GM12872 (cell line): ENCODE data around the gene FBXW5.

Source experiments
- CTCF ChIP-seq: IDR thresholded peaks from 3 replicates; pipeline ENCODE4 v1.5.1; 2011; ENCODE audit warnings: low read depth, mild to moderate bottlenecking, low read length, moderate library complexity; ENCODE audit not compliant: insufficient read depth

FBXW5 gene

GRCh38 chr9:136944519-136945332 is at the start of gene FBXW5, which contains the start of gene C8G:
FBXW5 (minus strand) TSS chr9:136944738; CDS start chr9:136944083, 655 bp downstream.
C8G (plus strand) TSS chr9:136945243; CDS start chr9:136945321, 78 bp downstream.
- peak; percentile 92 for TF ChIP-seq CTCF

- no peak; the same call in 2 of the 3 replicates for TF ChIP-seq CTCF
Observed at GRCh38 chr9:136992819-136993369, 48.4 kb upstream of the FBXW5 start.

GRCh38 chr9:136991993-136992818 is 47.7 kb upstream of the FBXW5 start, which contains the start of gene PAXX:
PAXX (plus strand) TSS chr9:136992422; CDS start chr9:136992444, 22 bp downstream.
- no peak for TF ChIP-seq CTCF

GRCh38 chr9:136990242-136990911 is 45.8 kb upstream of the FBXW5 start:
- no peak for TF ChIP-seq CTCF

- no peak for TF ChIP-seq CTCF
Observed at GRCh38 chr9:136988872-136989271, 44.3 kb upstream of the FBXW5 start.

GRCh38 chr9:136985853-136986252 is 41.3 kb upstream of the FBXW5 start:
- no peak for TF ChIP-seq CTCF

- no peak for TF ChIP-seq CTCF
Observed at GRCh38 chr9:136985027-136985602, 40.6 kb upstream of the FBXW5 start.
